Measurements from ENCODE around the gene KIFAP3.
"Not testable (repeated sequence)": the region's sequence is repeated elsewhere in the genome, so short reads cannot be mapped to it uniquely, and the experiment has no call there.

KIFAP3 gene

GRCh38 chr1:169924063-169924462 is 150.4 kb downstream of the KIFAP3 start:
- H3K4me1 ChIP-seq (ENCODE audit: insufficient read depth, poor library complexity, severe bottlenecking), result no peaks in the 10 kb centered on the region
- TF ChIP-seq, protein P1, sequence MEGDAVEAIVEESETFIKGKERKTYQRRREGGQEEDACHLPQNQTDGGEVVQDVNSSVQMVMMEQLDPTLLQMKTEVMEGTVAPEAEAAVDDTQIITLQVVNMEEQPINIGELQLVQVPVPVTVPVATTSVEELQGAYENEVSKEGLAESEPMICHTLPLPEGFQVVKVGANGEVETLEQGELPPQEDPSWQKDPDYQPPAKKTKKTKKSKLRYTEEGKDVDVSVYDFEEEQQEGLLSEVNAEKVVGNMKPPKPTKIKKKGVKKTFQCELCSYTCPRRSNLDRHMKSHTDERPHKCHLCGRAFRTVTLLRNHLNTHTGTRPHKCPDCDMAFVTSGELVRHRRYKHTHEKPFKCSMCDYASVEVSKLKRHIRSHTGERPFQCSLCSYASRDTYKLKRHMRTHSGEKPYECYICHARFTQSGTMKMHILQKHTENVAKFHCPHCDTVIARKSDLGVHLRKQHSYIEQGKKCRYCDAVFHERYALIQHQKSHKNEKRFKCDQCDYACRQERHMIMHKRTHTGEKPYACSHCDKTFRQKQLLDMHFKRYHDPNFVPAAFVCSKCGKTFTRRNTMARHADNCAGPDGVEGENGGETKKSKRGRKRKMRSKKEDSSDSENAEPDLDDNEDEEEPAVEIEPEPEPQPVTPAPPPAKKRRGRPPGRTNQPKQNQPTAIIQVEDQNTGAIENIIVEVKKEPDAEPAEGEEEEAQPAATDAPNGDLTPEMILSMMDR (IDR thresholded peaks at IDR 0.05; ENCODE audit: poor library complexity, severe bottlenecking), result no peak
- peaks cover 2% of the 10 kb centered on the region for H3K9me3 ChIP-seq (ENCODE audit: severe bottlenecking)
- no peak overlapping the region for H3K27ac ChIP-seq (ENCODE audit: poor library complexity, severe bottlenecking)
- ATAC-seq (ENCODE audit: low read depth) (no peak), DNase-seq (ENCODE audit: low spot score) (no peak)
- no peak overlapping the region for H3K4me3 ChIP-seq (ENCODE audit: severe bottlenecking)
- H3K36me3 ChIP-seq (ENCODE audit: low read depth), result no peaks in the 10 kb centered on the region
- no peaks in the 10 kb centered on the region for H3K27me3 ChIP-seq (ENCODE audit: insufficient read depth, poor library complexity, severe bottlenecking)

DNA sequence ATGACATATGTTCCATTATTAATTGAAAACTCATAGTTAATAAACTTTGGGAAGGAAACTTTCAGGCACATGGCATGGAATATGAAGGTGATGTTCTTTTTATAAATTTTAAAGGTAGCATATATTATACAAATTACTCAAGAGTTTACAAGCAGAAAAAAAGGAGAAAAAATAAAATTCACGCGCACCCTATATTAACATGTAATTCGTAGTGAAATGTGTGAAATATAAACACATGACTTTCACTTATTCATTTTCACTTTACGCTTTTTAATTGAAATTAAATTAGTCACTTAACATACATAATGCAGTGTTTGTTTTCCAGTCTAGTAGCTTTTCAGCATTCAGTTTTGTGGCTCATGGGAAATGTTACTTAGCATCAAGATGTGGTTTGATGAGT is 153.4 kb downstream of the KIFAP3 start:
- H3K9me3 ChIP-seq (ENCODE audit: severe bottlenecking), result no peaks in the 10 kb centered on the region
- no peaks in the 10 kb centered on the region for H3K4me1 ChIP-seq (ENCODE audit: insufficient read depth, poor library complexity, severe bottlenecking)
- no peak for ATAC-seq (ENCODE audit: low read depth)
- no peak overlapping the region for H3K27ac ChIP-seq (ENCODE audit: poor library complexity, severe bottlenecking)
- TF ChIP-seq, protein P1 (IDR thresholded peaks at IDR 0.05; ENCODE audit: poor library complexity, severe bottlenecking), result no peak
- no peaks in the 10 kb centered on the region for H3K27me3 ChIP-seq (ENCODE audit: insufficient read depth, poor library complexity, severe bottlenecking)
- DNase-seq (ENCODE audit: low spot score), result no peak
- no peak overlapping the region for H3K4me3 ChIP-seq (ENCODE audit: severe bottlenecking)
- H3K36me3 ChIP-seq (ENCODE audit: low read depth), result no peaks in the 10 kb centered on the region

DNA sequence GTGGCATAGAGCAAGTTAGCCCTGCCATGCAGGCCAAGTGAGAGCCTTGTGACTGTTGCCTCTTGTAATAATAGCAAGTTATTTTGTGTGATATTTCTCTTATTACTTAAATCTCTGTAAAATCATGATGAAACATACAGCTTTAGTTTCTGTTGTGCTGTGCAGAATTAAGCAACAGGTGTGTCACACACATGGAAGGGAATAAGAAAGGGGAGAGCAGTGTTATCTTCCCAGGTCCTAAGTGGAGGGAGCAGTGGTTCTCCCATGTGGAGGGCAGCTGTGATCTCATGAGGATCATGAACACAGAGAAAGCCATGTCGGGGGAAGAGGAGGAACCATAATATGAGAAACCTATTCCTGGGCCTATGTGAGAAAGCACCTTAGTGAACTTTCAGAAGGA is 155.6 kb downstream of the KIFAP3 start:
- H3K36me3 ChIP-seq (ENCODE audit: low read depth), result no peaks in the 10 kb centered on the region
- TF ChIP-seq, protein P1 (IDR thresholded peaks at IDR 0.05; ENCODE audit: poor library complexity, severe bottlenecking), result no peak
- H3K9me3 ChIP-seq (ENCODE audit: severe bottlenecking), result no peaks in the 10 kb centered on the region
- peaks cover 11% of the 10 kb centered on the region for H3K4me1 ChIP-seq (ENCODE audit: insufficient read depth, poor library complexity, severe bottlenecking)
- H3K4me3 ChIP-seq (ENCODE audit: severe bottlenecking), result no peak overlapping the region
- ATAC-seq (ENCODE audit: low read depth) (no peak), DNase-seq (ENCODE audit: low spot score) (no peak)
- H3K27me3 ChIP-seq (ENCODE audit: insufficient read depth, poor library complexity, severe bottlenecking), result no peaks in the 10 kb centered on the region
- H3K27ac ChIP-seq (ENCODE audit: poor library complexity, severe bottlenecking), result no peak overlapping the region

DNA sequence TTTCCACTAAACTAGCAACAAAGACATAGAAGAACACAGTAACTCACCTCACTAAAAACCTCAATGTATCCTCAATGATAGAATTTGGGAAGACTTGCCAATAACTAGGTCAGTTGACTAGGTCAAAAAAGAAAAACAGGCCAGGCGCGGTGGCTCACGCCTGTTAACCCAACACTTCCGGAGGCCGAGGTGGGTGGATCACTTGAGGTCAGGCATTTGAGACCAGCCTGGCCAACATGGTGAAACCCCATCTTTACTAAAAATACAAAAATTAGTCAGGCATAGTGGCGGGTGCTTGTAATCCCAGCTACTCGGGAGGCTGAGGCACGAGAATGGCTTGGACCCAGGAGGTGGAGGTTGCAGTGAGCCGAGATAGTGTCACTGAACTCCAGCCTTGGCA is 156.3 kb downstream of the KIFAP3 start:
- H3K9me3 ChIP-seq (ENCODE audit: severe bottlenecking); H3K36me3 ChIP-seq (ENCODE audit: low read depth); H3K27me3 ChIP-seq (ENCODE audit: insufficient read depth, poor library complexity, severe bottlenecking); H3K27ac ChIP-seq (ENCODE audit: poor library complexity, severe bottlenecking); DNase-seq (ENCODE audit: low spot score); ATAC-seq (ENCODE audit: low read depth); H3K4me3 ChIP-seq (ENCODE audit: severe bottlenecking): not testable (repeated sequence)
- peaks cover 11% of the 10 kb centered on the region for H3K4me1 ChIP-seq (ENCODE audit: insufficient read depth, poor library complexity, severe bottlenecking)

DNA sequence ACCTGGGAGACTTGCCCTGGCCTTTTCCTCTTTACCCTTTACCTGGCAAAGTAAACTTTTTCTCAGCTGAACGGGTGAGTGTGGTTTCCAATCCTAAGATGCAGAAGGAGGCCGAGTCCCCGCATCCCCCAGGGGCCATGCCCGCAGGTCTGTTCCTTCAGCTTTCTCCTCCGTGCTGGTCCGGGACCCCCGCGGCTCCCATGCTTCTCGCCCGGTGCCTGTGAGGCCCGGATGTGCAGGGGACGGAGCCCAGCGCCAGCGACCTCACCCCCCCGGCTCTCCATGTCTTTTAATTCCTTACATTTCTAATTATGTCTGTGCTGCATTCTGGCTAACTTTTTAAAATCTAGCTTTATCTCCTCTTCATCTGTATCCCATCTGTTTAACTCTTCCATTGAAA is 159.3 kb downstream of the KIFAP3 start:
- DNase-seq (ENCODE audit: low spot score) (no peak), ATAC-seq (ENCODE audit: low read depth) (no peak)
- H3K36me3 ChIP-seq (ENCODE audit: low read depth), result no peaks in the 10 kb centered on the region
- H3K4me3 ChIP-seq (ENCODE audit: severe bottlenecking), result no peak overlapping the region
- TF ChIP-seq, protein P1 (IDR thresholded peaks at IDR 0.05; ENCODE audit: poor library complexity, severe bottlenecking), result no peak
- no peaks in the 10 kb centered on the region for H3K27me3 ChIP-seq (ENCODE audit: insufficient read depth, poor library complexity, severe bottlenecking)
- peak overlapping the region; percentile 25 for H3K27ac ChIP-seq (ENCODE audit: poor library complexity, severe bottlenecking)
- H3K4me1 ChIP-seq (ENCODE audit: insufficient read depth, poor library complexity, severe bottlenecking), result peaks cover 11% of the 10 kb centered on the region
- H3K9me3 ChIP-seq (ENCODE audit: severe bottlenecking), result no peaks in the 10 kb centered on the region
